GM19468 (cell line): ENCODE results near the gene KIF1B.

ENCODE experiments used
- ATAC-seq: cut with Tn5 transposase; IDR thresholded peaks from one replicate; pipeline ENCODE4 v1.9.1; 2021; ENCODE audit warnings: mild to moderate bottlenecking, moderate library complexity, moderate number of reproducible peaks; ENCODE audit not compliant: unreplicated experiment; ENCODE audit errors: extremely low read depth

The KIF1B gene

GRCh38 chr1:10378081-10378841, 167.9 kb downstream of the KIF1B start:
- no peak for ATAC-seq

GRCh38 chr1:10379101-10379620, 168.8 kb downstream of the KIF1B start:
- ATAC-seq, result no peak

- no peak for ATAC-seq
Measured at GRCh38 chr1:10379676-10380075, 169.3 kb downstream of the KIF1B start.

GRCh38 chr1:10380594-10381275, 170.4 kb downstream of the KIF1B start:
- ATAC-seq, result no peak

- no peak for ATAC-seq
Measured at GRCh38 chr1:10383630-10384029, 173.3 kb downstream of the KIF1B start.

GRCh38 chr1:10384219-10384618, 173.8 kb downstream of the KIF1B start:
- no peak for ATAC-seq

GRCh38 chr1:10386761-10387676, 176.6 kb downstream of the KIF1B start:
- no peak for ATAC-seq

GRCh38 chr1:10387677-10388386, 177.5 kb downstream of the KIF1B start:
- no peak for ATAC-seq

GRCh38 chr1:10388387-10388715, 178.0 kb downstream of the KIF1B start:
- ATAC-seq, result no peak

GRCh38 chr1:10389271-10389973, 179.1 kb downstream of the KIF1B start:
- no peak for ATAC-seq

- ATAC-seq, result no peak
Measured at GRCh38 chr1:10396870-10397269, 186.5 kb downstream of the KIF1B start.

GRCh38 chr1:10398278-10398733, 187.9 kb downstream of the KIF1B start:
- ATAC-seq, result no peak

GRCh38 chr1:10398734-10399443, 188.5 kb downstream of the KIF1B start, which contains the start of gene PGD:
Gene PGD (plus strand): TSS chr1:10399064. CDS start chr1:10399118, 54 bp downstream.
- peak; percentile 88 for ATAC-seq

GRCh38 chr1:10399444-10399941, 189.1 kb downstream of the KIF1B start:
- no peak for ATAC-seq

GRCh38 chr1:10400013-10400412, 189.6 kb downstream of the KIF1B start:
- no peak for ATAC-seq

- no peak for ATAC-seq
Measured at GRCh38 chr1:10401281-10401680, 190.9 kb downstream of the KIF1B start.

- ATAC-seq, result no peak
Measured at GRCh38 chr1:10402729-10403274, 192.4 kb downstream of the KIF1B start.

- ATAC-seq, result no peak
Measured at GRCh38 chr1:10407201-10407600, 196.8 kb downstream of the KIF1B start.
